A673 (cell line): ENCODE measurements around the gene MPV17. TPM values are rescaled to one million over a fixed set of nuclear protein-coding genes. Genes with fewer than 3 reads are reported as not detected.

Source experiments
- BruUV-seq: library from RNA; stranded (reverse); fragments of 400-500 nt; replicated peaks from 2 replicates; lab custom pipeline; 2021; lab: Mats Ljungman, UMichigan
- CTCF ChIA-PET: fragments of 300-600 bp; sonication (Branson Sonifier 250); formaldehyde crosslinking; loops from one replicate; lab custom pipeline; 2022; ENCODE audit warnings: antibody characterized with exemption; lab: Charles Lee
- POLR2A ChIA-PET: fragments of 300-600 bp; sonication (Branson Sonifier 250); formaldehyde crosslinking; loops from one replicate; lab custom pipeline; 2022; ENCODE audit warnings: antibody characterized with exemption; ENCODE audit not compliant: low non-redundant PET; lab: Charles Lee
- DNase-seq: peaks from one replicate; pipeline ENCODE4 v3.0.0-alpha.2; 2015; ENCODE audit warnings: low spot score
- H3K27ac ChIP-seq: fragments of 200-600 bp; sonication (generic); 2 replicates; pipeline ENCODE4 v1.5.1; 2016; ENCODE audit warnings: mixed run types, low read depth, mild to moderate bottlenecking, mixed read lengths, antibody characterized with exemption, low read length; ENCODE audit not compliant: poor library complexity, severe bottlenecking
- H3K27me3 ChIP-seq: fragments of 200-600 bp; sonication (generic); replicated peaks from 2 replicates; pipeline ENCODE4 v1.6.1; 2017; ENCODE audit warnings: mixed run types, low read depth, mild to moderate bottlenecking, mixed read lengths, antibody characterized with exemption, low read length; ENCODE audit not compliant: insufficient read depth, poor library complexity
- H3K36me3 ChIP-seq: fragments of 200-600 bp; sonication (generic); 2 replicates; pipeline ENCODE4 v1.6.1; 2016; ENCODE audit warnings: mixed run types, mild to moderate bottlenecking, mixed read lengths, antibody characterized with exemption, low read length; ENCODE audit not compliant: insufficient read depth, poor library complexity, severe bottlenecking
- H3K4me1 ChIP-seq: fragments of 200-600 bp; sonication (generic); 2 replicates; pipeline ENCODE4 v1.6.1; 2017; ENCODE audit warnings: mixed run types, mild to moderate bottlenecking, mixed read lengths, antibody characterized with exemption, low read length; ENCODE audit not compliant: insufficient read depth, poor library complexity, severe bottlenecking
- H3K4me3 ChIP-seq: fragments of 200-600 bp; sonication (generic); 2 replicates; pipeline ENCODE4 v1.5.1; 2016; ENCODE audit warnings: low read depth, mixed run types, mild to moderate bottlenecking, mixed read lengths, low read length; ENCODE audit not compliant: poor library complexity, severe bottlenecking
- H3K9me3 ChIP-seq: fragments of 200-600 bp; sonication (generic); 2 replicates; pipeline ENCODE4 v1.6.1; 2016; ENCODE audit warnings: mixed run types, low read depth, mild to moderate bottlenecking, mixed read lengths, antibody characterized with exemption, low read length; ENCODE audit not compliant: poor library complexity, severe bottlenecking
- CTCF ChIP-seq: fragments of 300-800, 200-600 bp; sonication (generic); conservative IDR thresholded peaks from 2 replicates; pipeline ENCODE4 v1.5.1; 2017; ENCODE audit warnings: low read depth, mild to moderate bottlenecking, antibody characterized with exemption, low read length, moderate library complexity, mixed read lengths
- EZH2 ChIP-seq: fragments of 200-600 bp; sonication (generic); IDR thresholded peaks from 2 replicates; pipeline ENCODE4 v1.6.1; 2017; ENCODE audit warnings: borderline replicate concordance, low read depth, mild to moderate bottlenecking, mixed read lengths, antibody characterized with exemption, low read length; ENCODE audit not compliant: poor library complexity, severe bottlenecking
- intact Hi-C: fragments of 100-400 bp; cut with micrococcal nuclease; formaldehyde crosslinking; loops from one replicate; pipeline ENCODE4 v1.10.0; 2022; ENCODE audit not compliant: unreplicated experiment
- total RNA-seq: library from RNA; stranded (reverse); gene quantifications from 2 replicates; pipeline ENCODE4 v1.2.3, GENCODE V29; 2021

Gene MPV17
- total RNA-seq, 1 experiment from 2014 or later, result 66.3 TPM

GRCh38 chr2:27282892-27283291 lies 40.0 kb downstream of the MPV17 start:
- TF ChIP-seq CTCF (no peak), EZH2 (no peak)

GRCh38 chr2:27281855-27282559 lies 40.9 kb downstream of the MPV17 start, which contains the start of gene TRIM54:
Gene TRIM54, plus strand, starts transcription at chr2:27282429. Its CDS starts 303 bp downstream, at chr2:27282732.
- POLR2A ChIA-PET, result no interaction called here
- Histone ChIP-seq H3K27me3 (no peaks in the 10 kb centered on the region), H3K27ac (no peak within 1 kb of the TSS), H3K36me3 (no peaks in the 10 kb centered on the region), H3K4me3 (no peak within 1 kb of the TSS), H3K4me1 (peaks cover 16% of the 10 kb centered on the region), H3K9me3 (no peaks in the 10 kb centered on the region)
- BruUV-seq, result no TSS peak
- CTCF ChIA-PET, result interaction anchor here (0.5 to 1.5 kb wide), 2 partner anchors 17 to 265 kb away, joined by 3 to 11 read pairs; no protein-coding TSS in a partner anchor
- peak; percentile 43 for DNase-seq
- intact Hi-C loops, result loop anchor here (2.0 to 5.0 kb wide), 2 partner anchors 183 to 320 kb away; no protein-coding TSS in a partner anchor
- TF ChIP-seq CTCF, result no peak
- TF ChIP-seq EZH2, result no peak

More at GRCh38 chr2:27282892-27283291, 40.0 kb downstream of the MPV17 start:
- Histone ChIP-seq H3K4me1 (peaks cover 16% of the 10 kb centered on the region), H3K36me3 (no peaks in the 10 kb centered on the region), H3K27me3 (no peaks in the 10 kb centered on the region), H3K27ac (no peak overlapping the region), H3K4me3 (no peak overlapping the region), H3K9me3 (no peaks in the 10 kb centered on the region)
- BruUV-seq, result no TSS peak
- ChIA-PET POLR2A (interaction anchor here (0.7 kb wide), 1 partner anchor 1582 kb away, joined by 4 read pairs; no protein-coding TSS in a partner anchor), CTCF (interaction anchor here (0.5 to 1.5 kb wide), 2 partner anchors 18 to 266 kb away, joined by 3 to 11 read pairs; no protein-coding TSS in a partner anchor)
- intact Hi-C loops, result loop anchor here (5.0 kb wide), 1 partner anchor 321 kb away; no protein-coding TSS in a partner anchor
- no peak for DNase-seq

- no peaks in the 10 kb centered on the region for H3K36me3 ChIP-seq
- no peak overlapping the region for H3K4me3 ChIP-seq
- CTCF ChIA-PET, result interaction anchor here (1.5 kb wide), 1 partner anchor 16 kb away, joined by 3 read pairs; no protein-coding TSS in a partner anchor
- no peak for DNase-seq
- POLR2A ChIA-PET, result no interaction called here
- no peaks in the 10 kb centered on the region for H3K9me3 ChIP-seq
- TF ChIP-seq EZH2, result no peak
- TF ChIP-seq CTCF, result no peak
- no peaks in the 10 kb centered on the region for H3K27me3 ChIP-seq
- H3K27ac ChIP-seq, result no peak overlapping the region
- peaks cover 16% of the 10 kb centered on the region for H3K4me1 ChIP-seq
- intact Hi-C loops, result loop anchor here (2.0 to 5.0 kb wide), 2 partner anchors 183 to 319 kb away; no protein-coding TSS in a partner anchor
- BruUV-seq, result no TSS peak
Observed at GRCh38 chr2:27281442-27281841, 41.5 kb downstream of the MPV17 start.
